ENCODE data around the gene TSC2.
A peak's percentile ranks its signal among the peaks of the same experiment; 100 is the strongest.
"Not testable (repeated sequence)": the region's sequence is repeated elsewhere in the genome, so short reads cannot be mapped to it uniquely, and the experiment has no call there.

Gene TSC2

DNA sequence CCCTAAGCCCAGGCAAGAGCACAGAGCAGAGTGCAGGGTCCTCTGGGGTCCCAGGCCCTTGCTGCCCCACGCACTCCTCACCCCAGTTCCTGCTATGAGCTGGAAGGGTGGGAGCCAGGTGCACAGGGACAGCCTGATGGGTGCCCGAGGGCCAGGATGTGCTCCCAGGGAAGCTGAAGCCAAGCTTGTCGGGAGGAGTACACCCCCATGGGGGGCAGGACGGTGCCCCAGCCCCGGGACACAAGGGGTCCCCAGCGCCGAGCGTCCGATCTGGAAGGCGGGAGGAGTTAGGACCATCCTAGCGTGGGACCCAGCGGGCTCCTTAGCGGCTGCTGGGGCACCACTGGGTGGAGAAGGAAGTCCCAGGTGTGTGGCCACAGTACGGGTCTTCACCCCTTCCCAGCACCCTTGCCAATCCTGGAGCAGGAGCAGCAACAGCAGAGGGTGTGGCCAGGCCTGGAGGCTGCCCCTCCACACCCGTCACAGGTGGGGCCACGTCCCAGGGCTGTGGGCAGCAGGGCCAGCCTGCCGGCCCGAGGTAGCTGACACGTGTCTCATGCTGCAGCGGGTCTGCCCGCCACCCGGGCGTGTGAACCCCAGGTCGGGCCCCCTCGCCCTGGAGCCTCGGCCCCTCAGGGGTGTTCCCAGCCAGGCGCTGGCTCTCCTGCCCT is 76.1 kb downstream of the TSC2 start:
- not testable (repeated sequence) for DNase-seq

DNA sequence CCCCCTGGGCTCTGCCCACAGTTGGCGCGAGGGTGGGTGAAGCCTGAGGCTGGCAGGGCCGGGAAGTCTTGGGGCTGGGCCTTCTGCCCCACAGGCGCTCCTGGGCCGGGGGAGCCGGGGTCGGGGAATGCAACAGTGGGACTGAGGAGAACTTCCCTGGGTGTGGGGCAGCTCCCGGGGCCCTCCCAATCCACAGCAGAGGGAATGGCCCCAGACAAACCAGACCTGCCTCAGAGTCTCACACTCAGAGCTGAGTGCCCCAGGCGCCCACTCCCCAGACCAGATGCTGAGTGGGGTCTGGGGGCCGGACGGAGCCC is 76.5 kb downstream of the TSC2 start:
- not testable (repeated sequence) for DNase-seq

DNA sequence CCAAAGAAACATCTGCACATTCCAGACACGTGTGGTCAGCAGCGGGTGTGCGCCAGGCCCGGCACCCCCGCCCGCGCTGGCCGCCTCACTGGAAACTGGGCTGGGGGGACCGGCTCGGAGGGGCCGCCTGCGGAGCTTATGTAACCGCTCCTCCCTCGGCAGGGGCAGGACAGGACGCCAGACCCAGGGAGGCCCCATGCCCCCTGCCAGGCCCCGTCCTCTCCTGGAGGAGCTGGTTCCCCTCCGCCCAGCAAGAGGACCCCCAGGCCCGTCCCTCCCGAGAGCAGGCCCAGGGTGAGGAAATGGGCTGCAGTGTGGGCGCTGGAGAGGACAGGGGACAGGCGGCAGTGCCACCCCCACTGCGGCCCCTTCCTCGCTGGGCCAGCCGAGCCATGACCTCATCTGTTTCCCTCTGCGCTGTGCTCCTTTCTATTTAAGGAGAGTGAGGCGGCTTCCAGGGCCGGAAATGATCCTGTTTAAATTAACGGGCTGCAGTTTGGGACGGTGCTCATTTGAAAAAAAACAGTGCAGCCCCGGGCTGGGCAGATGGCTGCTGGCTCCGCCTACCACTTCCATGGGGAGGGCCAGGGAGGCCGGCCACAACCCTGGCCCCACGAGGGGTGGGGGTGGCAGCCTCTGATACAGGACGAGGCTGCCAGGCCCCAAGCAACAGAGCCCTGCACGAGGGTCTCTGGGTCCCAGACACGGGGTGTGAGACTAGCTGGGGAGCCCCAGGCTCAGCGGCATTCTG is 77.1 kb downstream of the TSC2 start:
- DNase-seq = not testable (repeated sequence)

DNA sequence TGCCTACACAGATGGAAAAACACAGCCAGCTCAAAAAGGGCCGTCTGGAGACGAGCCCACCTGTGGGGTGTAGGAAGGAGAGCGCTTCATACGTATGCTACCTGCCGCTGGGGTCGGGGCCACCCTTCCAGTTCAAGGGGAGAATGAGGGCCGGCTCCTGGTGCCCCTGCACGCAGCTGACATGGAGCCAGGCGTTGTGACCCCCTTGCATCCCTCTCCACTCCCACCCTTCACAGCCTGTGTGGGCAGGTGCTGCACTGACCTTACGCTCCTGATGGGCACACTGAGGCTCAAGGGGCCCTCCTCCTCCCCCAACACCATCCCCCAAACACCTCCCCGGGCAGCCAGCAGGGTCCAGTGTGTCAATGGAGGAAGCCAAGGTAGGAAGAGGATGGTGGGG is 77.8 kb downstream of the TSC2 start:
- DNase-seq = not testable (repeated sequence)

DNA sequence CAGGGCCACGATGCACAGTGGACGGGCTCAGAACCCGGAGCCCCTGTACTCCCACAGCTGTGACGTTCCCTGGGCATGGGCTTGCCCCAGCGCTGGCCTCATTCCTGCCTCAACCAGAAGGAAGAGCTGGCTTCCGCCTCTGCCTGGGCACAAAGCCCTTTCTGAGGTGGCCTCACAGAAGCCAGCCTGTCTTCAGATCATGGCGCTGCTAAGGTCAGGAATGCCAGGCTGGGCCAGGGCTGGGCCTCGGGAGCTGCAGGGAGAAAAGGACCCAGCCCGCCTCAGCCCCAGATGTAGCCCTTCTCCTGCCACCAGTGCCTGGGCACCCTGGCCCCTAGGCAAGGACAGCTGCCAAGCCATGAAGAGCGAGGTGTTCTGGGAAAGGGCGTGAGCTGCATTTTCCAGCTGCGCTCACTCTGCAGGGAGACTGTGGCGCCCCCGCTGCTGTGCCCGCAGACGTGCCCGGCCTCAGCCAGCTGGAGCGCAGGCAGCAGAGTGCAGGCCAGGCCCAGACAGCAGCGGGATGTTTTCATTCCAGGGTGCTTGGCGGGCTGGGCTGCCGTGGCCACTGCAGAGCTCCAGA is 78.5 kb downstream of the TSC2 start:
- DNase-seq = not testable (repeated sequence)

DNA sequence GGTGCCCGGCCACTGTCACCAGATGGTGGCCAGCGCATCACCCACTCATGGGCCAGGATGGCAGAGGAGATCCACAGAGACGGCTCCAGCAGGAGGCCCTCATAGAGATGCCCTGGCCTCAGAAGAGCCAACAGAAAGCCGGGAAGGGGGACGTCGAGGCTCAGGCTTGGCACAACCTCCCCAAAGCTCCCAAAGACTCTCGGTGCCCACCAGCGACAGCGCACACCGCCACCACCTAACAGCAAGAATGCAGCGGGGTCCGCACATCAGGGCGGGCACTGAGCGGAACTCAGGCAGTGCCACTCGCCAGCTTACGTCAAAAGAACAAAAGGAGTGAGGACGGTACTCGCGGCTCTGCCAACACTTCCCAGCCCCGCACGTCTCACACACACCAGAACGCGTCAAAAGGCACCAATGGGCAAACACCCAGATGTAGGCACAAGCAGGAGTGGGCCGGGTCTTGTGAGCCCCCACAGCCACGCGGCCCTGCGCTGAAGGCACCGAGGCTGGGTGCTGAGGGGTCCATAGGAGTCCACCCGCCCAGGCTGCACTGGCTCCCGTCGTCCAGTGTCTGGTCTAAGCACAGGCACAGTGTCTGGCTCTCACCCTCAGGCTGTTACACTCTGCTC is 79.3 kb downstream of the TSC2 start:
- DNase-seq = not testable (repeated sequence)

DNA sequence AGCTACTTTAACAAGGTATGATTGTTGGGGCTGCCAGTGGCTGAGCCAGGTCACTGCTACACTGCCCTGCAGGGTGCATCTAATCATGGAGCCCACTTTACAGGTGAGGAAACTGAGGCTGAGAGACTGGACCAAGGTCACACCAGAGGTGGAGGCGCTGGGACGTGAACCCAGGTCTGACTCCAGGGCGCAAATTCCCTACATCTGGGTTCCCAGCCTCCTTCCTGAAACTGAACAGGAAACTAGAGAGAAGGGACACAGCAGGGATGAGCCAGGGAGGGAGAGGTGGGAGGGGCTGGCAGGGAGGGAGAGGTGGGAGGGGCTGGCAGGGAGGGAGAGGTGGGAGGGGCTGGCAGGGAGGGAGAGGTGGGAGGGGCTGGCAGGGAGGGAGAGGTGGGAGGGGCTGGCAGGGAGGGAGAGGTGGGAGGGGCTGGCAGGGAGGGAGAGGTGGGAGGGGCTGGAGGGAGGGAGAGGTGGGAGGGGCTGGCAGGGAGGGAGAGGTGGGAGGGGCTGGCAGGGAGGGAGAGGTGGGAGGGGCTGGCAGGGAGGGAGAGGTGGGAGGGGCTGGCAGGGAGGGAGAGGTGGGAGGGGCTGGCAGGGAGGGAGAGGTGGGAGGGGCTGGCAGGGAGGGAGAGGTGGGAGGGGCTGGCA is 80.0 kb downstream of the TSC2 start:
- DNase-seq = not testable (repeated sequence)

DNA sequence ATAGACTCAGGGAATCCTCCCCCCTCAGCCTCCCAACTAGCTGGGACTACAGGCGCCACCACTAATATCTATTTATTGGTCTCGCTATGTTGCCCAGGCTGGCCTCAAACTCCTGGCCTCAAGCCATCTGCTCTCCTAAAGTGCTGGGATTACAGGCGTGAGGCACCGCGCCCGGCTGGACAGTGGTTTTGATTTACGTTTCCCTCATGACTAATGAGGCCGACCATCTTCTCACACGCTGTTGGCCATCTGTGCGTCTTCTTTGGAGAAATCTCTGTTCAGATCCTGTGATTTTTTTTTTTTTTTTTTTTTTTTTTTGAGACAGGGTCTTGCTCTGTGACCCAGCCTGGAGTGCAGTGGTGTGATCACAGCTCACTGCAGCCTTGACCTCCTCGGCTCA is 81.5 kb downstream of the TSC2 start:
- DNase-seq = not testable (repeated sequence)

DNA sequence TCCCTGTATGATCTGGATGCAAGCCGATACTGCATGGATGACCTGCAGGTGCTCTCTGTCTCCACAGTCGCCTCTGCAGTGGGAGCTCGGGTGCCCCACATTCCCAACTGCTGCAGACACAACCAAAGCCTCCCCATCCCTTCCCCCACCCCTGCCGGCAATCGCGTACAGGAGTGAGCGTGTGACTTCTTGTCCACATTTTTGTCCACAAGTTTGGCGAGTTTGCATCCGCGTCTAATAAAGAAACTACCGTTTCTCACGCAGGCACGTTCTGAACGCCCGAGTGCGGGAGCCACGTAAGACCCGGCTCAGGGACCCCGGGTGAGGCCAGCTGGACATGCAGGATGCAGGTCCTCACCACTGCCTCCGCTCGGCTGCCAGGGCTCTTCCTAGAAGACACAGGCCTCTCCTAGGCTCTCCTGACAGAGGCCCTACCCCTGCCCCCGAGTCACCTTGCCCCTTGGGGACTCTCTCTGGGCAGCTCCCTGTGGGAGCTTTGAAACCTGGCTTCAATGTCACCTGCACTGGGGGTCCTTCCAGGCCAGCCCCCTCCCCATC is 82.2 kb downstream of the TSC2 start:
- DNase-seq = not testable (repeated sequence)

DNA sequence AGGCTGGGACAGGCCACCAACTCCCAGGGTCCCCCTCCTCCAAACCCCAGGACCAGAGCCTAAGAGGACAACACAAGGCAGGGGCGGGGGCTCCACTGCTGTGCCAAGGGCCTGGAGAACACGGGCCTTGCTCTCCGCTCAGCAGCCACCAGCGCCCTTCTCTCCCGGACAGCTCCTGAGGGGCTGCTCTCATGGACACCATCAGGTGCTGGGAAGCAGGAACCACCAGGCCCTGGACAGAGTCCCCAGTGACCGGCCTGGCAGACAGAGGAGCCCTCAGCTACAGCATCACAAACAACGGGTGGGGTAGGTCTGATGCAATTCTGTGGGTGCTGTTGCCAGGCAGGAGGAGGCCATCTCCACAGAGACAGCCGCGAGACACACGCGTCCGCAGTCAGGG is 86.0 kb downstream of the TSC2 start:
- DNase-seq = not testable (repeated sequence)

DNA sequence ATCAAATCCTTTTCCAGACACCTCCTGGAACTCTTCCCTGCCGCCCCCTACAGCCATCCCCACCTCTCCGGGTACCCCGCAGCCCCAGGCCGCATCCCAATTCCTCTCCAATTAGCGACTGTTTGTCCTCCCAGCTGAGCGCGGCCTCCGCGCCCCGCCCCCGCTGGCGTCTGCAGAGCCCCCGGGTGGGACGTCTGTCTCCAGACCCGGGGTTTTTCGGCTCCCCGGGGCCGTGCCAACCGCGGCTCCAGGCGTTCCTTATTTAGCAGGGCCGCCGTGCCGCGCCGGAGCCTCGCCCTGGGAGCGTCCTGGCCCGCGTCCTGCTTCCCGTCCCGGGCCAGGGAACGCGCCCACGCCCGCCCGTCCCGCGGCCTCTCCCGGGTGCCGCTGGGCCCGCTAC is 87.3 kb downstream of the TSC2 start:
- not testable (repeated sequence) for DNase-seq

DNA sequence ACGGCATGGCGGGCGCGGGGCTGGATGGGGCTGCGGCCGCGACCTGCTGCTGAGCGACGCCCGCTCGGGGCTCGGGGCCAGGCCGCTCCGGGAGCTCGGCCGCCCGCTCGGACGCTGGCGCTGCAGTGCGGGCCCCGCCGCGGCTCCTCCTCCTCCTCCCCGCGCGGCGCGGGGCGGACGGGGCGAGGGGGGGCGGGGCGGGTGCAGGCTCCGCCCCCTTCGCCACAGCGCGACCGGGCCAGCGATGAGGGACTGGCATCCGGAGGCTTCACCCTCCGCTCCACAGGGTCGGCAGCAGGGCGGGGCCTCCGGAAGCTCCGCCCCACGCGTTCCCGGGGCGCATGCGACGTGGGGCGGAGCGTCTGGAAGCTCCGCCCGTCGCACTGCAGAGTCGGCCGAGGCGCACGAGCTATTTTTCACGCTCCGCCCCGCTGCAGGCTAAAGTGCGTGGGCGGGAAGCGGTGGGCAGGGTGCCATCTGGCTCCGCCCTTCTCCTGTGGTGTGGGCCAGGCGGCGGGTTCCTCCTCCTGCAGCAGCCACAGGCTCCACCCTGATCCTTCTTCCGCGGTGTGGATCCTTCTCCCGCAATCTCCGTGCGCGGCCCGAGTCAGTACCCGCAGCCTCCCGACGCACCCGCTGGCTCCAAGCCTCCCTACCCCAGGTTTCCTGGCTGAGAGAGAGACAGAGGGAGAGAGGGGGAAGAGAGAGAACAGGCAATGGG is 88.1 kb downstream of the TSC2 start, which contains the start of gene PKD1:
Gene PKD1 (minus strand): TSS at position 129 of the 721 bp plus-strand sequence. CDS start 209 bp downstream, outside the sequence.
- DNase-seq = peak; percentile 99
